HG02970 (cell line): Measurements from ENCODE around the gene PABPN1.
"Not testable (repeated sequence)": the region's sequence is repeated elsewhere in the genome, so short reads cannot be mapped to it uniquely, and the experiment has no call there.

Experiments used
- ATAC-seq: cut with Tn5 transposase; IDR thresholded peaks from one replicate; pipeline ENCODE4 v1.9.1; 2021; ENCODE audit warnings: mild to moderate bottlenecking, moderate library complexity, moderate number of reproducible peaks; ENCODE audit not compliant: unreplicated experiment, low FRiP score

The PABPN1 gene

DNA sequence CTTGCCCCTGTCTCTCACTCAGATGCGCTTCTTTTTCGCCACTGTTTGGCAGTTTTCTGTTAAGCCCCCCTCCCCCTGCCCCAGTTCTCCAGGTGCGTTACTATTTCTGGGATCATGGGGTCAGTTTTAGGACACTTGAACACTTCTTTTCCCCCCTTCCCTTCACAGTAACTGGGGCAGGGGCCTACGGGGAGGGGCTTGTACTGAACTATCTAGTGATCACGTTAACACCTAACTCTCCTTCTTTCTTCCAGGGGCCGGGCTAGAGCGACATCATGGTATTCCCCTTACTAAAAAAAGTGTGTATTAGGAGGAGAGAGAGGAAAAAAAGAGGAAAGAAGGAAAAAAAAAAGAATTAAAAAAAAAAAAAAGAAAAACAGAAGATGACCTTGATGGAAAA is 3.7 kb downstream of the PABPN1 start:
- no peak for ATAC-seq

- not testable (repeated sequence) for ATAC-seq
Measured at GRCh38 chr14:23325746-23326145, 4.5 kb downstream of the PABPN1 start.

DNA sequence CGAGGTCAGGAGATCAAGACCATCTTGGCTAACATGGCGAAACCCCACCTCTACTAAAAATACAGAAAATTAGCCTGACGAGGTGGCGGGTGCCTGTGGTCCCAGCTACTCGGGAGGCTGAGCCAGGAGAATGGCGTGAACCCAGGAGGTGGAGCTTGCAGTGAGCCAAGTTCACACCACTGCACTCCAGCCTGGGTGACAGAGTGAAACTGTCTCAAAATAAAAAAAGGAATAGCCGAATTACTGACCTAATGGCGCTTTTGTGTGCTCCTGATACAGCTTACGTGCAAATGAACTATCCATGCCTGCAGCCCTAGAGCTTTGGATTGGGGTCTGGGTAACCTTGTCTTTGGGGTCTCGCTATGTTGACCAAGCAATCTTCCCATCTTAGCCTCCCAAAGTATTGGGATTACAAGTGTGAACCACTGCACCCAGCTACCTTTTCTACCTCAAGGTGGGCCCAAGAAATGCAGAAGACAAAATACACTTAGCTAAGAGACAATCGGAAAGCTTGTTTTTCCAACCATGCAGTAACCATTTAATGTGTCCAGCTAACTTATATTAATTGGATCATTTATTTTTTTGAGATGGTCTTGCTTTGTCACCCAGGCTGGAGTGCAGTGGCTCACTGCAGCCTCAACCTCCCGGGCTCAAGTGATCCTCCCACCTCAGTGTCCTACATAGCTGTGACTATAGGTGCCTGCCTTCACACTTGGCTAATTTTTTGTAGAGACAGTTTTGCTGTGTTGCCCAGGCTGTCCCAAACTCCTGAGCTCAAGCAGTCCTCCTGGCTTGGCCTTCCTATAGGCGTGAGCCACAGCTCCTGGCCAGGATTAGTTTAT is 5.5 kb downstream of the PABPN1 start:
- ATAC-seq, result no peak

DNA sequence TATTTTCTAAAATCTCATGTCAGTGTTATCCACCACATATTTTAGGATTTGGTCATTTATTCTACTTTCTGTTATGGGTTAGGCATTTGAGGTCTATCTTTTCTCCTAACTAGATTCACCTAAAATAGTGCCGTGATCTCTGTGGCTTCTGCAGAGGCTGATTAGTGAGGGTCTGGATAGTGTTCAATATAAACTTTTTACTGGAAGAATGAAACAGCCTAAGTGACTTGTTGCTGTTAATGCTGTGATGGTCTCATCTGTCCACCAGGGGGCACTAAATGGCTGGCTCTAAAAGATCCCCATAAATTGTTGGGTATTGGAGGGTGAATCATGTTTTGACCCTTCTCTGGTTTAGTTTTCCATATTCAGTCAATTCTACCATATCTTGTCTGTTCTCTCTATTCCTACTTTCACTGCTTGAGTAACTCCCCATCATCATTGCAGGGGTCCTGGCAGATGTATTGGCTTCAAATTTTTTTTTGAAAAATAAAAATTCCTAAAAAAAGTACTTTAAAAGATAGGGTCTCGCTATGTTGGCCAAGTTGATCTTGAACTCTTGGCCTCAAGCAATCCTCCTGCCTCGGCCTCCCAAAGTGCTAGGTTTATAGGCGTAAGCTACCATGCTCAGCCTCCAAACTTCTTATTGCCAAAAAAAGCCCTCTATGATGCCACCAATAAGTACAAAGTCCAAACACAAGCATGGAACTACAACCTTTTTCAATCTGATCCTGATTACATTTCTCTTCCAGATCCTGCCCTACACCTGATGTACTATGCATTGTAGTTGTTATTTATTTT is 6.9 kb downstream of the PABPN1 start:
- no peak for ATAC-seq

GRCh38 chr14:23335623-23336022 is 14.4 kb downstream of the PABPN1 start:
- ATAC-seq, result no peak

DNA sequence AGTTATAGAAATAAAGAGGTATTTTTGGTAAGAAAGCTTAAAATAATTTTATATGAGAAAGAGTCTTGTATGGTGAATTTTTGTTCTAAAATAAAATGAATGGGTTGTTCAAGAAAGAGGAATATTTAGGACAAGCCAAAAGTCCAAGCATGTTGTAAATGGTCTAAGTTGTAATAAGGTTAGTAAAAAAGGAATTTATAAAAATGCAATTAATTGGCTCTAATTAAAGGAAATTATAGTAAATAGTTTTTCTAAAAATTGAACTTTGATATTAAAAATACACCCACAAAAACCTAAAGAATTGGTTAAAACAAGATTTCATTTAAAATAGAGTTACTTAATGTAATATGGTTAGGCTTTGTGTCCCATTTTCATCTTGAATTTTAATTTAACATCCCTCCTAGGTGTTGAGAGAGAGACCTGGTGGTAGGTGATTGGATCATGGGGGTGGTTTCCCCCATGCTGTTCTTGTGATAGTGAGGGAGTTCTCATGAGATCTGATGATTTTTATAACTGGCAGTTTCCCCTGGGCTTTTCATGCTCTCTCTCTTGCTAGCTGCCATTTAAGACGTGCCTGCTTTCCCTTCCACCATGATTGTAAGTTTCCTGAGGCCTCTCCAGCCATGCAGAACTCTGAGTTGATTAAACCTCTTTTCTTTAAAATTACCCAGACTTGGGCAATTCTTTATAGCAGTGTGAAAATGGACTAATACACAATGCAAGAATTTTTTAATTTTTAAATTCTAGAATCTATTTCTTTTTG is 18.4 kb downstream of the PABPN1 start:
- no peak for ATAC-seq

DNA sequence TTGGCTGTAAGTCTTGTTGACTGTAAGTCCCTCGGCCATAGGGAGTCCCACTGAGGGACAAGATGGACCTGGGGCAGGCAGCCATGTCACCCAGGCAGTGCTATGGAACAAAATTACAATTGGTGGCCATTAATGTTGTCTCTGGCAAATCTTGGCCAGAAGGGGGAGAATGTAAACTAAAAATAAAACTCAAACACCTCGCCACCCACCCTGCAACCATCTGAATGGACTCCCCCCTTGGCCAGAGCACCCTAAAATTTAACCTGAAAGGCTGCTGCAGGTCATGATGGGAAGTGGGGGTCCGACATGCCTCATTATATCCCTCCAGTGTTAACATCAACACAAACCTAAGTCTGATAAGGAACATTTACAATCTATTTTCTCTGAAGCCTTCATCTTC is 23.2 kb downstream of the PABPN1 start:
- no peak for ATAC-seq

DNA sequence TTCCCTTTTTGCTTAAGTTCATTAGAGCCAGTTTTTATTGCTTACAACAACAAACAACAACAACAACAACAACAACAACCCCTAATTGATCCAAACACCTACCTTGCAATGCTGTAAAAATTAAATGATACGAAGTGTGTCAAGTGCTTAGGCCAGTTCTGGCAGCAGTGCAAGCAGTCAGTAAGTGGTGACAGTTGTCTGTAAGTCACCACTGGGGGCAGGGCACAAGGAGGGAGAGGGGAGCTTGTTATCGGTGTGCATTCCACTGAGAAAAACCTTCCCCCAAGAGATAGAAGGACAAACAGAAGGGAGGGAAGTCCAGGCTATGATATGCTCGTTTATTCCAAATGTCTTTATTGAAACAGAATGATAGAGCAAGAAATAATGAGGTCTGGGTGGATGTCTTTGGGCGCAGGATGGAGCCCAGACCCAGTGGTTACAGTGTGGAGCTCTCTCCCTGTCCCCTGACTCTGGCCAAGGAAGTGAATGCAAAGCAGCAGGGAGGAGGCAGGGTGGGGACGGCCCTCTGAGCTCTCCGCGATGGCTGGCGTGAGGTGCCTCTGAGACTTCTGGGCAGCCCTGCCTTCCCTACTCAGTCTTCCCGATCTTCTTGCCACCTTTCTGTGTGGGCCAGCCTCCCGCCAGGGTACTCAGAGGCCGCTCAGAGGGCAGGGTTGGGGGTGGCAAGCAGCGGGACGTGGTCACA is 24.9 kb downstream of the PABPN1 start:
- no peak for ATAC-seq

GRCh38 chr14:23346693-23347405 is 25.6 kb downstream of the PABPN1 start:
- no peak for ATAC-seq

DNA sequence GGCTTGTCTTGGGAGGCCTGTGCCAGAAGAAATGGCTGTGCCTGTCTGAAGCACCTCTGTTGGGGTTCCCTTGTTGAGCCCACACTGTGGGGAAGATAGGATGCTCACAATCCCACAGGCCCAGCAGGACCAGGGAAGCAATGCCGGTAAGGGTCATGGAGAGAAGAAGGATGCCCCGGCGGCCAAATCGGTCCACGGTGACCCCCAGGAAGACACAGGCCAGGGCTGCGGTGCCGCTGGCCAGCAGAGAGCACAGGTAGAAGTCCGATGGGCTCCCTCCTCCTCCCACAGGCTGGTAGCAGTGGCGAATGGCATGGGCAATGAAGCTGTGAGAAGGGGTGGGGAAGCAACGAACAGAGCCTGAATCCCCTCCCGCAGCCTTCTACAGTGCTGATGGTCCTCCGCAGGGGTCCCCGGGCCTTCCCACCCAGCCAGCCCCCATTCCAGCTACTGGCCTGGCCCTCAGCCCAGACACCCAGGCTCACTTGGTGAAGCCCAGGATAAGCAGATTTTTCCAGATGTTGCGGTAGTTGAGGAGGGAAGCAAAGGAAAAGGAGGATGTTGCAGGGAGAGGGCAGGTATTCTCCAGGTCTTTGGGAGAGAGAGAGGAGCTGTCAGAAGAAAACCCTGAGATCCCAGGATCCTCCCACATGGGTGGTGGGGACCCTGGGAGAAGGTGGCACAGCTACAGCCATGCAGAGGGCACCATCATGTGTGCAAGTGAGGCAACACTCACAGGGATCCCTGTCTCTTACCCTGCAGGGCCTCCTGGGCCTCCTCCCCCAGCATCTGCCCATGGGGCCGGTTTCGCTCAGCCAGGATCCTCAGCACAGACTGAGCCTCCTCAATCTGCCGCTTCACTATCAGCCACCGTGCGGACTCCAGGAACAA is 26.4 kb downstream of the PABPN1 start:
- ATAC-seq, result no peak

GRCh38 chr14:23348297-23348655 is 27.0 kb downstream of the PABPN1 start:
- ATAC-seq, result no peak

- ATAC-seq, result no peak
Measured at GRCh38 chr14:23349156-23349845, 28.0 kb downstream of the PABPN1 start.

DNA sequence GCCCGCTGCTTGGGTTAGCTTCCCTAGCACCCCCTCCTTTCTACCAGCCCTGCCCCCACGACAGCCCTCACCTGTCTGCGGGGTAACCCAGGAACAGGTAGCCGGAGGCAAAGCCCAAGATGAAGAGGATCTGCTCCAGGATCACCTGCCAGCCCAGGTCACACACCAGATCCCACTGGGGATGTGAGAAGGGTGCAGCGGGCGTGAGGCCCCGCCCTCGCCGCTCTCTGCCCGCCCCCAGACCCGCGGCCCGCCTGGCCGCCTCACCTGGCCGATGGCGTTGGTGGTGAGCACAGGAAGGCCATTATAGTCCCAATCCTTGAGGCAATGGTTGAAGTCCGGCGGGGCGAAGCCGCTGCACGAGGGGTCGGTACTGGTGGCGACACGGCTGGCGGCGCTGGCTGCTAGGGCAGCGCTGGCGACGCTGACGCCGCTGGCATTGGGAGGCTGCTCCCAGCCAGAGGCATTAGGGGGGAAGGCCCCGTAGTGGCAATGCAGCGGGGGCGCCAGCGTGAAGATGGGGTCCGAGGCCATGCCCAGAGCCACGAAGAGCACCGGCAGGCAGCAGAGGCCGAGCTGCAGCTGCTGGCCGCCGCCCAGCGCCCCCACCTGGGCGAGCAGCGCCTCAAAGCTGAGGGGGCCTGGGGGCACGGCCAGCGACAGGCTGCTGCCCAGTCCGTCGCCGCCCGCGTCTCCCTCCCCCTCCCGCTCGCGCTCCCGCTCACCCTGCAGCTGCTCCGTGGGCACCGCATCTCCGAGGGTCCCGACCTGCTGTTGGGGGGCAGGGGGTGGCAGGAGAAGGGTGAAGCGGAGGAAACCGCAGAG is 30.6 kb downstream of the PABPN1 start:
- no peak for ATAC-seq

- no peak for ATAC-seq
Measured at GRCh38 chr14:23352506-23353432, 31.5 kb downstream of the PABPN1 start, which contains the start of gene SLC22A17. Gene SLC22A17, minus strand, starts transcription at chr14:23352887.

GRCh38 chr14:23353433-23353780 is 32.1 kb downstream of the PABPN1 start:
- no peak for ATAC-seq

DNA sequence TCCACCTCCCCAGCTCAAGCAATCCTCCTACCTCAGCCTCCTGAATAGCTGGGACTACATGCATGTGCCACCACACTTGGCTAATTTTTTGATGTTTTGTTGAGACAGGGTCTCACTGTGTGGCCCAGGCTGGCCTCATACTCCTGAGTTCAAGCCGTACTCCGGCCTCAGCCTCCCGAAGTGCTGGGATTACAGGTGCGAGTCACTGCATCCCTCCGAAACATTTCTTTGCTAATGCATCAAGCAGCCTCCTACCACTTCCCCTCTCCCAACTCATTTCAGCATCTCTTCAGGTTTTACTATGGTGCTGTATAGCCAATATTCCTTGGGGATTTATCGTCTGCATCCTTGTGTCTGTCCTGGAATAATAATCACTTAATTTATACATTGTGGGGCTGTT is 33.7 kb downstream of the PABPN1 start:
- ATAC-seq, result no peak
